Calu3 (cell line): ENCODE measurements around the gene GPRASP2. TPM values are rescaled to one million over a fixed set of nuclear protein-coding genes. Genes with fewer than 3 reads are reported as not detected.
A peak's percentile ranks its signal among the peaks of the same experiment; 100 is the strongest.
"Not testable (repeated sequence)": the region's sequence is repeated elsewhere in the genome, so short reads cannot be mapped to it uniquely, and the experiment has no call there.

Source experiments
- BruUV-seq: library from RNA; stranded (reverse); fragments of 400-500 nt; replicated peaks from 2 replicates; lab custom pipeline; 2021; lab: Mats Ljungman, UMichigan
- CTCF ChIA-PET: fragments of 300-600 bp; sonication (Branson Sonifier 250); formaldehyde crosslinking; loops from one replicate; lab custom pipeline; 2022; ENCODE audit warnings: antibody characterized with exemption; lab: Charles Lee
- DNase-seq: peaks from one replicate; pipeline ENCODE4 v3.0.0; 2022
- H3K27ac Mint-ChIP-seq: one replicate; pipeline ENCODE4 v1.8.0; 2022; ENCODE audit warnings: mixed read lengths; ENCODE audit not compliant: unreplicated experiment
- H3K27me3 Mint-ChIP-seq: one replicate; pipeline ENCODE4 v1.8.0; 2022; ENCODE audit warnings: mixed read lengths; ENCODE audit not compliant: unreplicated experiment
- H3K36me3 Mint-ChIP-seq: one replicate; pipeline ENCODE4 v1.8.0; 2022; ENCODE audit warnings: mild to moderate bottlenecking, moderate library complexity, mixed read lengths; ENCODE audit not compliant: insufficient read depth, unreplicated experiment
- H3K4me1 Mint-ChIP-seq: one replicate; pipeline ENCODE4 v1.8.0; 2022; ENCODE audit warnings: mild to moderate bottlenecking, low read depth, mixed read lengths; ENCODE audit not compliant: unreplicated experiment
- H3K4me3 Mint-ChIP-seq: one replicate; pipeline ENCODE4 v1.8.0; 2022; ENCODE audit warnings: mild to moderate bottlenecking, low read depth, moderate library complexity, mixed read lengths; ENCODE audit not compliant: unreplicated experiment
- H3K9me3 Mint-ChIP-seq: one replicate; pipeline ENCODE4 v1.8.0; 2022; ENCODE audit warnings: low read depth, mixed read lengths; ENCODE audit not compliant: unreplicated experiment
- intact Hi-C: fragments of 100-400 bp; cut with micrococcal nuclease; formaldehyde crosslinking; loops from one replicate; pipeline ENCODE4 v1.10.0; 2022; ENCODE audit not compliant: unreplicated experiment
- total RNA-seq: library from RNA; stranded (reverse); gene quantifications from 2 replicates; pipeline ENCODE4 v1.2.3, GENCODE V29; 2022
- TF ChIP-seq, protein P1 (sequence below): fragments of 200-600 bp; IDR thresholded peaks from one replicate; pipeline ENCODE4 v1.8.0; 2022; ENCODE audit warnings: antibody characterized with exemption; ENCODE audit not compliant: unreplicated experiment

GPRASP2 gene
- total RNA-seq, 1 experiment from 2014 or later: 9.0 TPM

DNA sequence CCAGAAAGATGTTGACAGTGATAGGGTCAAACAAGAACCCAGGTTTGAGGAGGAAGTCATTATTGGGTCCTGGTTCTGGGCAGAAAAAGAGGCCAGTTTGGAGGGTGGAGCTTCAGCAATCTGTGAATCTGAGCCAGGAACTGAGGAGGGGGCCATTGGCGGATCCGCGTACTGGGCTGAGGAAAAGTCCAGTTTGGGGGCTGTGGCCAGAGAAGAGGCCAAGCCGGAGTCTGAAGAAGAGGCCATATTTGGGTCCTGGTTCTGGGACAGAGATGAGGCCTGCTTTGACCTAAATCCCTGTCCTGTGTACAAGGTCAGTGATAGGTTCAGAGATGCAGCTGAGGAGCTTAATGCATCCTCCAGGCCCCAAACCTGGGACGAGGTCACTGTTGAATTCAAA is 3.7 kb downstream of the GPRASP2 start:
- peaks cover 2% of the 10 kb centered on the region for H3K9me3 Mint-ChIP-seq

GRCh38 chrX:102720237-102721168 is 8.3 kb downstream of the GPRASP2 start, which contains the start of gene GPRASP3:
GPRASP3 (plus strand) TSS chrX:102720743; CDS start chrX:102748996, 28,253 bp downstream.
- DNase-seq: peak; percentile 80
- peaks cover 9% of the 10 kb centered on the region for H3K4me1 Mint-ChIP-seq
- H3K36me3 Mint-ChIP-seq: peaks cover 10% of the 10 kb centered on the region
- H3K9me3 Mint-ChIP-seq: no peaks in the 10 kb centered on the region
- intact Hi-C loops: no loop called here
- CTCF ChIA-PET: no interaction called here
- peak within 1 kb of the TSS; percentile 76 for H3K27ac Mint-ChIP-seq
- TF ChIP-seq, protein P1, sequence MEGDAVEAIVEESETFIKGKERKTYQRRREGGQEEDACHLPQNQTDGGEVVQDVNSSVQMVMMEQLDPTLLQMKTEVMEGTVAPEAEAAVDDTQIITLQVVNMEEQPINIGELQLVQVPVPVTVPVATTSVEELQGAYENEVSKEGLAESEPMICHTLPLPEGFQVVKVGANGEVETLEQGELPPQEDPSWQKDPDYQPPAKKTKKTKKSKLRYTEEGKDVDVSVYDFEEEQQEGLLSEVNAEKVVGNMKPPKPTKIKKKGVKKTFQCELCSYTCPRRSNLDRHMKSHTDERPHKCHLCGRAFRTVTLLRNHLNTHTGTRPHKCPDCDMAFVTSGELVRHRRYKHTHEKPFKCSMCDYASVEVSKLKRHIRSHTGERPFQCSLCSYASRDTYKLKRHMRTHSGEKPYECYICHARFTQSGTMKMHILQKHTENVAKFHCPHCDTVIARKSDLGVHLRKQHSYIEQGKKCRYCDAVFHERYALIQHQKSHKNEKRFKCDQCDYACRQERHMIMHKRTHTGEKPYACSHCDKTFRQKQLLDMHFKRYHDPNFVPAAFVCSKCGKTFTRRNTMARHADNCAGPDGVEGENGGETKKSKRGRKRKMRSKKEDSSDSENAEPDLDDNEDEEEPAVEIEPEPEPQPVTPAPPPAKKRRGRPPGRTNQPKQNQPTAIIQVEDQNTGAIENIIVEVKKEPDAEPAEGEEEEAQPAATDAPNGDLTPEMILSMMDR: no peak
- peak within 1 kb of the TSS; percentile 78 for H3K4me3 Mint-ChIP-seq
- H3K27me3 Mint-ChIP-seq: no peaks in the 10 kb centered on the region
- no TSS peak for BruUV-seq

More for the DNA sequence above, 3.7 kb downstream of the GPRASP2 start:
- TF ChIP-seq, protein P1: no peak
- Mint-ChIP-seq H3K27ac (no peak overlapping the region), H3K4me3 (no peak overlapping the region), H3K36me3 (peaks cover 30% of the 10 kb centered on the region), H3K27me3 (no peaks in the 10 kb centered on the region), H3K4me1 (peaks cover 8% of the 10 kb centered on the region)
- no peak for DNase-seq
- intact Hi-C loops: no loop called here
- BruUV-seq: no TSS peak
- CTCF ChIA-PET: no interaction called here

DNA sequence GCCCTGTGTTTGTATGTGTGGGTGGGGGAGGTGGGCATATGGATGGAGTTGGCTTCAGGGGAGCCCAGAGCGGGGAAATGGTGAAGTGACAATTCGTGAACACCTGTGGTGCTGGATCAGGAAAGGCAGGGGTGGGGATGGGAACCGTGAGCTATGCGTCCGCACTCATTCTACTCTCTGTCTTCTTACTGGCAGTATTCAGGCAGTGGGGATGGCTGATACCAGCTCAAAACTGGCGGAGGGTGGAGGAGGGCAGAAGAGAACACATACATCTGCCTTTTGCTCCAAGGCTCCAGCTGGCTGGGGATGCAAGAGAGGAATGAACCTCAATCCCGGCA is 8.9 kb downstream of the GPRASP2 start:
- peak overlapping the region; percentile 78 for H3K4me3 Mint-ChIP-seq

DNA sequence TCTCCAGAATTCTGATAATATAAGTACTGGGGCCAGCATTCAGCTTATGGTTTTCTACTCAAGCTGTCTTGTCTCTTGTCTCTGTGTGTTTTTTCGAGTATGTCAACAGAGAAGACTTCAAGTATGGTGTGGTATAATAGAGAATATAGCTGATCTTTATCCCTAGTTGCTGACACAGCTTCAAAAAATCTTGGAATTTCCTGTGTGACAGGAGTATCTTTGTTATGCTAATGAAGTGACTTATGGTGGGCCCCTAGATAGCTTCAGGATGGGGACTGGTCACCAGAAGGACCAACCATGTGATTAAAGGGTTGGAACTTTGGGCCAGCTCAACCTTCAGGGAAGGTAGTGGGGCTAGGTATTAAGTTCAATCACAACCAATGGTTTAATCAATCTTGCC is 11.2 kb downstream of the GPRASP2 start:
- no TSS peak for BruUV-seq
- TF ChIP-seq, protein P1: no peak
- Mint-ChIP-seq H3K27ac (no peak overlapping the region), H3K27me3 (no peaks in the 10 kb centered on the region), H3K9me3 (no peaks in the 10 kb centered on the region), H3K36me3 (peaks cover 10% of the 10 kb centered on the region), H3K4me3 (no peak overlapping the region), H3K4me1 (peaks cover 9% of the 10 kb centered on the region)
- CTCF ChIA-PET: no interaction called here
- DNase-seq: no peak
- intact Hi-C loops: no loop called here

More for the DNA sequence above, 8.9 kb downstream of the GPRASP2 start:
- H3K27me3 Mint-ChIP-seq, H3K36me3 Mint-ChIP-seq, intact Hi-C loops, BruUV-seq, H3K9me3 Mint-ChIP-seq, H3K4me1 Mint-ChIP-seq, DNase-seq, CTCF ChIA-PET: not testable (repeated sequence)
- peak overlapping the region; percentile 76 for H3K27ac Mint-ChIP-seq

GRCh38 chrX:102727761-102728160 is 15.5 kb downstream of the GPRASP2 start:
- intact Hi-C loops: no loop called here
- no peak for DNase-seq
- H3K27me3 Mint-ChIP-seq: no peaks in the 10 kb centered on the region
- no TSS peak for BruUV-seq
- no peak overlapping the region for H3K4me3 Mint-ChIP-seq
- no peaks in the 10 kb centered on the region for H3K36me3 Mint-ChIP-seq
- no peak overlapping the region for H3K27ac Mint-ChIP-seq
- CTCF ChIA-PET: no interaction called here
- TF ChIP-seq, protein P1: no peak
- no peaks in the 10 kb centered on the region for H3K9me3 Mint-ChIP-seq
- no peaks in the 10 kb centered on the region for H3K4me1 Mint-ChIP-seq
